Fibroblast of skin of scalp (primary cell): ENCODE results near the gene BMP6.
A peak's percentile ranks its signal among the peaks of the same experiment; 100 is the strongest.

Experiments
- DNase-seq: peaks from one replicate; pipeline ENCODE4 v3.0.0-alpha.2; 2013

The BMP6 gene

GRCh38 chr6:7720346-7720745, 5.6 kb upstream of the BMP6 start:
- DNase-seq = no peak

- DNase-seq = peak; percentile 64
These were observed 4.2 kb upstream of the BMP6 start for GRCh38 chr6:7721649-7722048.

- peak; percentile 81 for DNase-seq
These were observed 2.9 kb upstream of the BMP6 start for GRCh38 chr6:7723041-7723447.

- DNase-seq = no peak
These were observed 2.3 kb upstream of the BMP6 start for GRCh38 chr6:7723554-7723953.

- DNase-seq = no peak
These were observed 487 bp upstream of the BMP6 start for GRCh38 chr6:7725412-7725811.

- DNase-seq = no peak
These were observed 652 bp downstream of the BMP6 start for GRCh38 chr6:7726416-7727085.

GRCh38 chr6:7727086-7727945, 1.4 kb downstream of the BMP6 start:
- DNase-seq = no peak

- DNase-seq = no peak
These were observed 2.3 kb downstream of the BMP6 start for GRCh38 chr6:7727946-7728854.

GRCh38 chr6:7728855-7729590, 3.1 kb downstream of the BMP6 start:
- DNase-seq = no peak

GRCh38 chr6:7730001-7730783, 4.3 kb downstream of the BMP6 start:
- DNase-seq = peak; percentile 32

- DNase-seq = peak; percentile 79
These were observed 4.9 kb downstream of the BMP6 start for GRCh38 chr6:7730784-7731227.

GRCh38 chr6:7731294-7731693, 5.4 kb downstream of the BMP6 start:
- no peak for DNase-seq

GRCh38 chr6:7732228-7732627, 6.3 kb downstream of the BMP6 start:
- no peak for DNase-seq

- no peak for DNase-seq
These were observed 8.9 kb downstream of the BMP6 start for GRCh38 chr6:7734707-7735383.

- DNase-seq = no peak
These were observed 11.2 kb downstream of the BMP6 start for GRCh38 chr6:7737106-7737505.

- no peak for DNase-seq
These were observed 12.0 kb downstream of the BMP6 start for GRCh38 chr6:7737867-7738266.

- DNase-seq = no peak
These were observed 16.4 kb downstream of the BMP6 start for GRCh38 chr6:7742223-7742785.

GRCh38 chr6:7745942-7746341, 20.0 kb downstream of the BMP6 start:
- DNase-seq = no peak

- DNase-seq = no peak
These were observed 21.1 kb downstream of the BMP6 start for GRCh38 chr6:7747016-7747415.

GRCh38 chr6:7747433-7747832, 21.5 kb downstream of the BMP6 start:
- no peak for DNase-seq
